NCI-H82 (cell line): ENCODE results near the gene GAP43.

Source experiments
- DNase-seq: peaks from one replicate; lab custom pipeline; 2025; lab: John Stamatoyannopoulos, UW

GAP43 gene

GRCh38 chr3:115627180-115628074 lies 4.1 kb downstream of the GAP43 start:
- peak; percentile 90 for DNase-seq

- DNase-seq, result peak; percentile 36
Measured at GRCh38 chr3:115628075-115628412, 4.7 kb downstream of the GAP43 start.

- no peak for DNase-seq
Measured at GRCh38 chr3:115630850-115631249, 7.5 kb downstream of the GAP43 start.

- peak; percentile 31 for DNase-seq
Measured at GRCh38 chr3:115632026-115632425, 8.7 kb downstream of the GAP43 start.

- no peak for DNase-seq
Measured at GRCh38 chr3:115633467-115633866, 10.2 kb downstream of the GAP43 start.

- no peak for DNase-seq
Measured at GRCh38 chr3:115634052-115634451, 10.7 kb downstream of the GAP43 start.

- DNase-seq, result no peak
Measured at GRCh38 chr3:115635406-115635805, 12.1 kb downstream of the GAP43 start.

- no peak for DNase-seq
Measured at GRCh38 chr3:115638241-115638640, 14.9 kb downstream of the GAP43 start.

GRCh38 chr3:115638991-115639390 lies 15.7 kb downstream of the GAP43 start:
- no peak for DNase-seq

- DNase-seq, result no peak
Measured at GRCh38 chr3:115644391-115644790, 21.1 kb downstream of the GAP43 start.

GRCh38 chr3:115646027-115646690 lies 22.8 kb downstream of the GAP43 start:
- peak; percentile 20 for DNase-seq

- DNase-seq, result no peak
Measured at GRCh38 chr3:115648559-115648958, 25.2 kb downstream of the GAP43 start.

- DNase-seq, result no peak
Measured at GRCh38 chr3:115651087-115651486, 27.8 kb downstream of the GAP43 start.

GRCh38 chr3:115651599-115651998 lies 28.3 kb downstream of the GAP43 start:
- no peak for DNase-seq

- DNase-seq, result no peak
Measured at GRCh38 chr3:115652738-115653137, 29.4 kb downstream of the GAP43 start.

- peak; percentile 19 for DNase-seq
Measured at GRCh38 chr3:115655761-115656282, 32.5 kb downstream of the GAP43 start.

- DNase-seq, result peak; percentile 56
Measured at GRCh38 chr3:115657168-115657567, 33.9 kb downstream of the GAP43 start.

GRCh38 chr3:115658032-115658336 lies 34.7 kb downstream of the GAP43 start:
- DNase-seq, result no peak

- peak; percentile 93 for DNase-seq
Measured at GRCh38 chr3:115658337-115659181, 35.2 kb downstream of the GAP43 start.

- DNase-seq, result peak; percentile 43
Measured at GRCh38 chr3:115659253-115660220, 36.2 kb downstream of the GAP43 start.

GRCh38 chr3:115660646-115661337 lies 37.5 kb downstream of the GAP43 start:
- peak; percentile 73 for DNase-seq
